Loucy (cell line): ENCODE data around the gene ZNF644.

ENCODE experiments used
- EZH2phosphoT487 ChIP-seq: fragments of 200-600 bp; IDR thresholded peaks from 2 replicates; pipeline ENCODE4 v1.6.1; 2018; ENCODE audit warnings: antibody characterized with exemption, mild to moderate bottlenecking, moderate library complexity, borderline replicate concordance
- TF ChIP-seq, protein P1 (sequence below): fragments of 200-600 bp; sonication (generic); conservative IDR thresholded peaks from 2 replicates; pipeline ENCODE4 v1.5.1; 2014; ENCODE audit warnings: mild to moderate bottlenecking, antibody characterized with exemption, low read length

GRCh38 chr1:90970208-90970607 lies 51.6 kb downstream of the ZNF644 start:
- TF ChIP-seq EZH2phosphoT487, result no peak
- TF ChIP-seq, protein P1, sequence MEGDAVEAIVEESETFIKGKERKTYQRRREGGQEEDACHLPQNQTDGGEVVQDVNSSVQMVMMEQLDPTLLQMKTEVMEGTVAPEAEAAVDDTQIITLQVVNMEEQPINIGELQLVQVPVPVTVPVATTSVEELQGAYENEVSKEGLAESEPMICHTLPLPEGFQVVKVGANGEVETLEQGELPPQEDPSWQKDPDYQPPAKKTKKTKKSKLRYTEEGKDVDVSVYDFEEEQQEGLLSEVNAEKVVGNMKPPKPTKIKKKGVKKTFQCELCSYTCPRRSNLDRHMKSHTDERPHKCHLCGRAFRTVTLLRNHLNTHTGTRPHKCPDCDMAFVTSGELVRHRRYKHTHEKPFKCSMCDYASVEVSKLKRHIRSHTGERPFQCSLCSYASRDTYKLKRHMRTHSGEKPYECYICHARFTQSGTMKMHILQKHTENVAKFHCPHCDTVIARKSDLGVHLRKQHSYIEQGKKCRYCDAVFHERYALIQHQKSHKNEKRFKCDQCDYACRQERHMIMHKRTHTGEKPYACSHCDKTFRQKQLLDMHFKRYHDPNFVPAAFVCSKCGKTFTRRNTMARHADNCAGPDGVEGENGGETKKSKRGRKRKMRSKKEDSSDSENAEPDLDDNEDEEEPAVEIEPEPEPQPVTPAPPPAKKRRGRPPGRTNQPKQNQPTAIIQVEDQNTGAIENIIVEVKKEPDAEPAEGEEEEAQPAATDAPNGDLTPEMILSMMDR, result no peak
